ENCODE results near the gene FOXP1.

FOXP1 gene

GRCh38 chr3:71109241-71109976, 474.1 kb downstream of the FOXP1 start:
- DNase-seq = no peak

GRCh38 chr3:71107926-71108325, 475.6 kb downstream of the FOXP1 start:
- DNase-seq = no peak

- no peak for DNase-seq
Measured at GRCh38 chr3:71104976-71105375, 478.6 kb downstream of the FOXP1 start.

- no peak for DNase-seq
Measured at GRCh38 chr3:71104556-71104955, 479.0 kb downstream of the FOXP1 start.

- no peak for DNase-seq
Measured at GRCh38 chr3:71104121-71104541, 479.4 kb downstream of the FOXP1 start.

- DNase-seq = no peak
Measured at GRCh38 chr3:71103430-71103921, 480.1 kb downstream of the FOXP1 start.

- no peak for DNase-seq
Measured at GRCh38 chr3:71102111-71102983, 481.2 kb downstream of the FOXP1 start.

- no peak for DNase-seq
Measured at GRCh38 chr3:71101626-71102025, 481.9 kb downstream of the FOXP1 start.

- no peak for DNase-seq
Measured at GRCh38 chr3:71101014-71101413, 482.5 kb downstream of the FOXP1 start.

GRCh38 chr3:71099997-71100719, 483.4 kb downstream of the FOXP1 start:
- no peak for DNase-seq

GRCh38 chr3:71097557-71097956, 486.0 kb downstream of the FOXP1 start:
- no peak for DNase-seq

GRCh38 chr3:71095511-71096291, 487.8 kb downstream of the FOXP1 start:
- no peak for DNase-seq

GRCh38 chr3:71094658-71095209, 488.8 kb downstream of the FOXP1 start:
- DNase-seq = no peak

- DNase-seq = no peak
Measured at GRCh38 chr3:71092665-71093064, 490.9 kb downstream of the FOXP1 start.

GRCh38 chr3:71090207-71090606, 493.3 kb downstream of the FOXP1 start:
- no peak for DNase-seq

- no peak for DNase-seq
Measured at GRCh38 chr3:71089271-71089847, 494.2 kb downstream of the FOXP1 start.

GRCh38 chr3:71088742-71089141, 494.8 kb downstream of the FOXP1 start:
- DNase-seq = no peak

GRCh38 chr3:71088019-71088708, 495.4 kb downstream of the FOXP1 start:
- no peak for DNase-seq

- DNase-seq = no peak
Measured at GRCh38 chr3:71087143-71088018, 496.1 kb downstream of the FOXP1 start.

GRCh38 chr3:71086777-71087142, 496.8 kb downstream of the FOXP1 start:
- no peak for DNase-seq

All from activated CD4-positive, alpha-beta T cell treated with anti-CD3 and anti-CD28 coated beads, Interleukin-2, amount 50 U/mL, for 4 hours (primary cell).